22Rv1 (cell line): Measurements from ENCODE around the gene IFT52.
"Not testable (repeated sequence)": the region's sequence is repeated elsewhere in the genome, so short reads cannot be mapped to it uniquely, and the experiment has no call there.

Experiments
- H3K27ac ChIP-seq: fragments of 450-650 bp; 2 replicates; pipeline ENCODE4 v1.5.1; 2017
- CTCF ChIP-seq: fragments of 450-650 bp; IDR thresholded peaks from 2 replicates; pipeline ENCODE4 v1.5.1; 2017; ENCODE audit warnings: mild to moderate bottlenecking
- ZFX ChIP-seq: fragments of 450-650 bp; IDR thresholded peaks from 2 replicates; pipeline ENCODE4 v1.6.1; 2017; ENCODE audit warnings: antibody characterized with exemption, borderline replicate concordance

The IFT52 gene

GRCh38 chr20:43590036-43590391 is 723 bp upstream of the IFT52 start:
- TF ChIP-seq ZFX: no peak
- no peak for TF ChIP-seq CTCF
- peak overlapping the region; percentile 80 for H3K27ac ChIP-seq

GRCh38 chr20:43601960-43602359 is 11.2 kb downstream of the IFT52 start:
- H3K27ac ChIP-seq: not testable (repeated sequence)

GRCh38 chr20:43603124-43603523 is 12.4 kb downstream of the IFT52 start:
- no peak overlapping the region for H3K27ac ChIP-seq
- no peak for TF ChIP-seq ZFX
- TF ChIP-seq CTCF: no peak

- no peak overlapping the region for H3K27ac ChIP-seq
- TF ChIP-seq ZFX (no peak), CTCF (no peak)
These were observed 15.0 kb downstream of the IFT52 start for GRCh38 chr20:43605715-43606114.

- H3K27ac ChIP-seq: not testable (repeated sequence)
These were observed 16.5 kb downstream of the IFT52 start for GRCh38 chr20:43607278-43607677.

GRCh38 chr20:43631598-43631997 is 40.9 kb downstream of the IFT52 start:
- H3K27ac ChIP-seq: no peak overlapping the region
- TF ChIP-seq ZFX (no peak), CTCF (no peak)

- no peak overlapping the region for H3K27ac ChIP-seq
These were observed 45.7 kb downstream of the IFT52 start for GRCh38 chr20:43636429-43636828.

GRCh38 chr20:43642548-43642947 is 51.8 kb downstream of the IFT52 start:
- TF ChIP-seq ZFX (no peak), CTCF (no peak)
- H3K27ac ChIP-seq: no peak overlapping the region

More at GRCh38 chr20:43636429-43636828, 45.7 kb downstream of the IFT52 start:
- no peak for TF ChIP-seq CTCF
- TF ChIP-seq ZFX: no peak

GRCh38 chr20:43650997-43651525 is 60.3 kb downstream of the IFT52 start:
- H3K27ac ChIP-seq: no peak overlapping the region
- no peak for TF ChIP-seq CTCF
- TF ChIP-seq ZFX: no peak

GRCh38 chr20:43651650-43652184 is 61.0 kb downstream of the IFT52 start:
- not testable (repeated sequence) for H3K27ac ChIP-seq
